GM12892 (cell line): Measurements from ENCODE around the gene LRRC70.

Source experiments
- POLR2A ChIP-seq: IDR thresholded peaks from 2 replicates; pipeline ENCODE4 v1.6.1; 2011; ENCODE audit warnings: low read depth, low read length, control low read depth
- POLR2AphosphoS5 ChIP-seq: IDR thresholded peaks from 2 replicates; pipeline ENCODE4 v1.6.1; 2011; ENCODE audit warnings: low read depth, low read length, control low read depth
- TAF1 ChIP-seq: IDR thresholded peaks from 2 replicates; pipeline ENCODE4 v1.6.1; 2011; ENCODE audit warnings: low read depth, mild to moderate bottlenecking, control low read depth, low read length, borderline replicate concordance

- TF ChIP-seq POLR2A (no peak), TAF1 (no peak), POLR2AphosphoS5 (no peak)
These were observed 39.3 kb downstream of the LRRC70 start for GRCh38 chr5:62617943-62618342.
